GM19099 (cell line): ENCODE results near the gene STIP1.

Experiments used
- POLR2A ChIP-seq: IDR thresholded peaks from 3 replicates; pipeline ENCODE4 v1.6.1; 2011; ENCODE audit warnings: low read depth; ENCODE audit not compliant: insufficient read length; ENCODE audit errors: extremely low read depth

The STIP1 gene

GRCh38 chr11:64234647-64235379, 48.8 kb downstream of the STIP1 start:
- TF ChIP-seq POLR2A: peak; percentile 40

DNA sequence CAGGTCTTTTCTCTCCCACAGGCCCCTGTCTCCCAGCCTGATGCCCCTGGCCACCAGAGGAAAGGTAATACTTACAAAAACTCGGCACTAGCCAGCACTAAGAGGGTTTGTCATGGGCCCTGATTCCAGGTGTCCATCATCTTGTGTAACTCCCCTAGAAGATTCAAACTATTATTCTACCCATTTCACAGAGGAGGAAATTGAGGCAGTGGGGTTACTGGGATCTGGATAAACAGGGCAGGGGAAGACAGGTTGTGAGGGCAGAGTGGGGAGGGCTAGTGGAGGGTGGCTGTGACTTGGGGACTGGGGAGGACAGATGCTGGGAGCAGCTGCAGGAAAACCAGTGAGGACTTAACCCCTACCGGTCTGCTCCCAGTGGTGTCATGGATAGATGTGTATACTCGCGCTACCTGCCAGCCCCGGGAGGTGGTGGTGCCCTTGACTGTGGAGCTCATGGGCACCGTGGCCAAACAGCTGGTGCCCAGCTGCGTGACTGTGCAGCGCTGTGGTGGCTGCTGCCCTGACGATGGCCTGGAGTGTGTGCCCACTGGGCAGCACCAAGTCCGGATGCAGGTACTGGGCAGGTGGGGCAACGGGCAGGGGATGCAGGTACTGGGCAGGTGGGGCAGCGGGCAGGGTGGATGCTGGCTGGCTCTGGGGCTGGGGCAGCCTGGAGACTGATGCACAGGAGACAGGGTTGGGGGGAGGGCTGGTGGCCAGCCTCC, 49.6 kb downstream of the STIP1 start:
- no peak for TF ChIP-seq POLR2A

GRCh38 chr11:64237484-64237951, 51.5 kb downstream of the STIP1 start:
- TF ChIP-seq POLR2A: no peak

DNA sequence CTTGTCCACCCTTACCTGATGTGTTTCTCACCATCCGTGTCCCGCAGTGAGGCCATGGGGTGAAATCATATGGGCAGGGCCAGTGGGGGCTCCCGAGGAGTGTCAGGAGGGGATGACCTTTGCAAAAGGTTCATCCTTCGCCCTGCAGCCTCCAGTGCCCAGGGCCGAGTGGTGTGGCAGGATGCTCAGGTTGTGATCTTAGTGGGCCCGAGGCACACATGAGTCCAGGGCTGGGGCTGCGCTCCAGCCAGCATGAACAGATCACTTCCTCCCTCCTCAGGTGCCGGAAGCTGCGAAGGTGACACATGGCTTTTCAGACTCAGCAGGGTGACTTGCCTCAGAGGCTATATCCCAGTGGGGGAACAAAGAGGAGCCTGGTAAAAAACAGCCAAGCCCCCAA, 52.1 kb downstream of the STIP1 start:
- TF ChIP-seq POLR2A: no peak

GRCh38 chr11:64238999-64239398, 53.0 kb downstream of the STIP1 start:
- TF ChIP-seq POLR2A: no peak

GRCh38 chr11:64239662-64240434, 53.9 kb downstream of the STIP1 start:
- TF ChIP-seq POLR2A: no peak

DNA sequence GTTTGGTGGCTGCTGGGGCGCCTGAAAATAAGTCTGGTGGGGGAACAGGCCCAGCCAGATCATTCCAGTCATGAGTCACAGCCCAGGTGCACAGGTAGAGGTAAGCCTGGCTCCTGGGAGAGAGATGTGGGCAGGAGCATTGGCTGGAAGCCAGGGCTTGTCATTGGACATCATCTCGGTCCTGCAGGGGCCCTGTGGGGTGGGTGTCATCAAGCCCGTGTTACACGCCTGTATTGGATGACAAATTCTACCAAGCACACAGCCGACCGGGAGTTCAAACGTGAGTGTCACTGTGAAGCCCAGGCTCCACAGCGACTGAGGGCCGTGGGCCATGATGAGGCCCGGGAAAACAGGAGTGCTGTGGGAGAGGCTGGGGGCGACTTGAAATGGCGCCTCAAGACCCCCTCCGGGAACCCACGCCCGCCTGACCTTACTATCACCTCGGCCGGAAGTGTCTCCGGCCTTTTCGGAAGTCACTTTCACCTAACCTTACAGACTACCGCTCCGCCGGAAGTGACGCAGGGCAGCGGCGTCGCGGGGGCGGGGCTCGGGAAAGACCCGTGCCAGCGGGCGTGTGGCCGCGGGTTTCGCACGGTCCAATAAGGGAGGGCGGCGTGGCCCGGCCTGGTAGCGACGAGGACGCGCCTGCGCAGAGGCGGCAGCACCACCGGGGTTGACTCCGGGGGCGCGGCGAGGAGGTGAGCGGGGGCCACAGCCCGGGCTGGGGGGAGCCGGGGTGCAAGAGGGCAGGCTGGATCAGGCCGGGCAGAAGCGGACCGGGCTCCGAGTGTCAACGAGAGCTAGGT, 54.7 kb downstream of the STIP1 start, which contains the start of gene FKBP2:
Gene FKBP2, plus strand, starts transcription at position 661 of the 806 bp plus-strand sequence. CDS start 1,293 bp downstream, outside the sequence.
- TF ChIP-seq POLR2A: peak; percentile 90

DNA sequence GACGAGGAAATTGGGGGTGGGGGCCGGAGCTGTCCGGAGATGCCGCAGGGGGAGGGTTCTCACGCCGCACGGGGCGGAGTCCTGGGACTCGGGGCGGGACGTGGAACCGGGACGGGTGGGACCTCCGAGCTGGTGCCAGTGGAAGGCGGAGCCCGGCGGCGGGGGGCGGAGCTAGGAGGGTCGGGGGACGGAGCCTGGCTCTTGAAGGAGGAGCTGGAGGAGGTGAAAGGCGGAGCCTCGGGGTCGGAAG, 55.2 kb downstream of the STIP1 start:
- TF ChIP-seq POLR2A: no peak

GRCh38 chr11:64241491-64242374, 55.8 kb downstream of the STIP1 start:
- TF ChIP-seq POLR2A: peak; percentile 53

- TF ChIP-seq POLR2A: no peak
Observed at GRCh38 chr11:64243236-64243854, 57.4 kb downstream of the STIP1 start.

GRCh38 chr11:64244107-64244506, 58.1 kb downstream of the STIP1 start:
- TF ChIP-seq POLR2A: no peak

- TF ChIP-seq POLR2A: peak; percentile 13
Observed at GRCh38 chr11:64244966-64245365, 59.0 kb downstream of the STIP1 start.

- TF ChIP-seq POLR2A: no peak
Observed at GRCh38 chr11:64245401-64245796, 59.4 kb downstream of the STIP1 start.

- peak; percentile 1 for TF ChIP-seq POLR2A
Observed at GRCh38 chr11:64245797-64246620, 60.0 kb downstream of the STIP1 start.

DNA sequence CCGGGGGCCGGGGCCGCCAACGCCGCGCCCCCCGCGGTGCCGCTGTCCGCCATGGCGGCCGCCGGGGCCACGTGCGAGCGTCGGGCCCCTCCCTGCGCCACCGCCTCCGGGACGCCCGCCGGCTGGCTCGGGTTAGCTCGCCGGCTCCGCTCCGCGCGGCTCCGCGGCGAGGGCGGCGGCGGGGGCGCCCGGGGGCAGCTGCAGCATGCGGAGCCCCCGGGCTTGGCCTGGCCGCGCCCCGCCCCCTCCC, 60.6 kb downstream of the STIP1 start:
- peak; percentile 4 for TF ChIP-seq POLR2A
